Smooth muscle cell (in vitro differentiated cells): ENCODE data around the gene SLC2A14. TPM values are rescaled to one million over a fixed set of nuclear protein-coding genes. Genes with fewer than 3 reads are reported as not detected.

Source experiments
- DNase-seq: peaks from one replicate; lab custom pipeline; 2025; ENCODE audit not compliant: unreplicated experiment; lab: John Stamatoyannopoulos, UW
- H2AFZ ChIP-seq: fragments of 200-600 bp; sonication (generic); 2 replicates; pipeline ENCODE4 v1.6.0; 2016; ENCODE audit warnings: antibody characterized with exemption, low read depth, mild to moderate bottlenecking
- H3F3A ChIP-seq: fragments of 200-600 bp; sonication (generic); 2 replicates; pipeline ENCODE4 v1.6.0; 2017; ENCODE audit warnings: antibody characterized with exemption, low read depth
- H3K27ac ChIP-seq: fragments of 200-600 bp; sonication (generic); 2 replicates; pipeline ENCODE4 v1.5.1; 2016; ENCODE audit warnings: low read depth, mild to moderate bottlenecking
- H3K27me3 ChIP-seq: fragments of 200-600 bp; sonication (generic); 2 replicates; pipeline ENCODE4 v1.6.1; 2016; ENCODE audit warnings: low read depth, mild to moderate bottlenecking
- H3K36me3 ChIP-seq: fragments of 200-600 bp; sonication (generic); 2 replicates; pipeline ENCODE4 v1.5.1; 2016; ENCODE audit warnings: low read depth
- H3K4me1 ChIP-seq: fragments of 200-600 bp; sonication (generic); 2 replicates; pipeline ENCODE4 v1.5.1; 2016; ENCODE audit warnings: low read depth
- H3K4me2 ChIP-seq: fragments of 200-600 bp; sonication (generic); 2 replicates; pipeline ENCODE4 v1.6.0; 2016; ENCODE audit warnings: mild to moderate bottlenecking
- H3K4me3 ChIP-seq: fragments of 200-600 bp; sonication (generic); 2 replicates; pipeline ENCODE4 v1.5.1; 2016; ENCODE audit warnings: mild to moderate bottlenecking
- H3K79me2 ChIP-seq: fragments of 200-600 bp; sonication (generic); 2 replicates; pipeline ENCODE4 v1.6.0; 2016; ENCODE audit warnings: low read depth, mild to moderate bottlenecking
- H3K9ac ChIP-seq: fragments of 200-600 bp; sonication (generic); 2 replicates; pipeline ENCODE4 v1.6.0; 2016; ENCODE audit warnings: low read depth
- H3K9me3 ChIP-seq: fragments of 200-600 bp; sonication (generic); replicated peaks from 2 replicates; pipeline ENCODE4 v1.5.1; 2016; ENCODE audit warnings: low read depth
- H4K20me1 ChIP-seq: fragments of 200-600 bp; sonication (generic); 2 replicates; pipeline ENCODE4 v1.6.0; 2016; ENCODE audit warnings: low read depth
- WGBS: methylation state at CpG from one replicate; pipeline ENCODE4 v1.1.7; 2016; ENCODE audit warnings: low lambda C conversion rate; 5-methylcytosine and 5-hydroxymethylcytosine counted together
- polyA plus RNA-seq: library from polyadenylated mRNA; unstranded; fragments of >200 nt; fragmentation: Nextera tagmentation; extraction: Ambion mirVana; gene quantifications from 2 replicates; pipeline ENCODE4 v1.2.1, GENCODE V29; 2016
- small RNA-seq: library from RNA; depleted of rRNA; stranded (forward); fragments of <200 nt; gene quantifications from one replicate; pipeline ENCODE3, GENCODE V24; 2014
- total RNA-seq: library from RNA; depleted of rRNA; stranded (reverse); fragments of >200 nt; gene quantifications from 2 replicates; pipeline ENCODE4 v1.2.3, GENCODE V29; 2014
- TF ChIP-seq, protein P1 (sequence below): fragments of 200-600 bp; sonication (generic); IDR thresholded peaks from 2 replicates; pipeline ENCODE4 v1.5.1; 2017; ENCODE audit warnings: borderline replicate concordance, mild to moderate bottlenecking, antibody characterized with exemption; ENCODE audit not compliant: insufficient read depth, poor library complexity, severe bottlenecking

SLC2A14 gene
- total and polyA plus RNA-seq, 2 experiments from 2014 or later = 2.8 to 8.1 TPM

DNA sequence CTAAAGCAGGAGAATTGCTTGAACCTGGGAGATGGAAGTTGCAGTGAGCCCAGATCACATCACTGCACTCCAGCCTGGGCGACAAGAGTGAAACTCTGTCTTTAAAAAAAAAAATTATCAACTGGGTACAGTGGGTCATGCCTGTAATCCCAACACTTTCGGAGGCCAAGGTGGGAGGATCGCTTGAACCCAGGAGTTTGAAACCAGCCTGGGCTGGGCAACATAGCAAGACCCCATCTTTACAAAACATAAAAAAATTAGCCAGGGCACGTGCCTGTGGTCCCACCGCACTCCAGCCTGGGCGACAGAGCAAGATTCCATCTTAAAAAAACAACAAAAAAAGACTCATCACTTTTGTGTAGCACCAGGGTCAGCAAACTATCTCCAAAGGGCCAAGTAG, 90.7 kb downstream of the SLC2A14 start:
- H3K27me3 ChIP-seq = peaks cover 2% of the 10 kb centered on the region
- no peak overlapping the region for H3K4me3 ChIP-seq
- H3F3A ChIP-seq = no peaks in the 10 kb centered on the region
- DNase-seq = no peak
- H3K4me2 ChIP-seq = no peak overlapping the region
- H3K9ac ChIP-seq = no peak overlapping the region
- H3K79me2 ChIP-seq = no peaks in the 10 kb centered on the region
- no peak overlapping the region for H3K27ac ChIP-seq
- H4K20me1 ChIP-seq = no peaks in the 10 kb centered on the region
- 97% methylated on average over 6 of the region's 6 CpGs for WGBS
- TF ChIP-seq, protein P1, sequence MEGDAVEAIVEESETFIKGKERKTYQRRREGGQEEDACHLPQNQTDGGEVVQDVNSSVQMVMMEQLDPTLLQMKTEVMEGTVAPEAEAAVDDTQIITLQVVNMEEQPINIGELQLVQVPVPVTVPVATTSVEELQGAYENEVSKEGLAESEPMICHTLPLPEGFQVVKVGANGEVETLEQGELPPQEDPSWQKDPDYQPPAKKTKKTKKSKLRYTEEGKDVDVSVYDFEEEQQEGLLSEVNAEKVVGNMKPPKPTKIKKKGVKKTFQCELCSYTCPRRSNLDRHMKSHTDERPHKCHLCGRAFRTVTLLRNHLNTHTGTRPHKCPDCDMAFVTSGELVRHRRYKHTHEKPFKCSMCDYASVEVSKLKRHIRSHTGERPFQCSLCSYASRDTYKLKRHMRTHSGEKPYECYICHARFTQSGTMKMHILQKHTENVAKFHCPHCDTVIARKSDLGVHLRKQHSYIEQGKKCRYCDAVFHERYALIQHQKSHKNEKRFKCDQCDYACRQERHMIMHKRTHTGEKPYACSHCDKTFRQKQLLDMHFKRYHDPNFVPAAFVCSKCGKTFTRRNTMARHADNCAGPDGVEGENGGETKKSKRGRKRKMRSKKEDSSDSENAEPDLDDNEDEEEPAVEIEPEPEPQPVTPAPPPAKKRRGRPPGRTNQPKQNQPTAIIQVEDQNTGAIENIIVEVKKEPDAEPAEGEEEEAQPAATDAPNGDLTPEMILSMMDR = no peak
- H3K9me3 ChIP-seq = no peaks in the 10 kb centered on the region
- no peak overlapping the region for H2AFZ ChIP-seq
- no peaks in the 10 kb centered on the region for H3K36me3 ChIP-seq
- no peaks in the 10 kb centered on the region for H3K4me1 ChIP-seq

DNA sequence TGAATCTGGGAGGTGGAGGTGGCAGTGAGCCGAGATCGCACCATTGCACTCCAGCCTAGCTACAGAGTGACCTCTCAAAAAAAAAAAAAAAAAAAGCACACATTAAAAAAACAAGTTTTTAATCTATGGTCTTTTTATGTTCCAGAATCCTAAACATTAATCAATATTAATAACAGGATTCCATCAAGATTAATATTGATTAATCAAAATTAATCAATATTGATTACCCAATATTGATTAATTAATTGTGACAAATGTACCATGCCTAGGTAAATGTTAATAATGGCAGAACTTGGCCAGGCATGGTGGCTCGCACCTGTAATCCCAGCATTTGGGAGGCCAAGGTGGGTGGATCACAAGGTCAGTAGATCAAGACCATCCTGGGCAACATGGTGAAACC, 91.4 kb downstream of the SLC2A14 start:
- no peaks in the 10 kb centered on the region for H3F3A ChIP-seq
- no peak overlapping the region for H3K4me2 ChIP-seq
- H3K4me1 ChIP-seq = no peaks in the 10 kb centered on the region
- no peak overlapping the region for H2AFZ ChIP-seq
- no peak overlapping the region for H3K9ac ChIP-seq
- no peak for DNase-seq
- H3K36me3 ChIP-seq = no peaks in the 10 kb centered on the region
- no peaks in the 10 kb centered on the region for H3K27me3 ChIP-seq
- H4K20me1 ChIP-seq = no peaks in the 10 kb centered on the region
- no peak overlapping the region for H3K4me3 ChIP-seq
- H3K27ac ChIP-seq = no peak overlapping the region
- no peaks in the 10 kb centered on the region for H3K9me3 ChIP-seq
- H3K79me2 ChIP-seq = no peaks in the 10 kb centered on the region
- WGBS = 95% methylated on average over 3 of the region's 3 CpGs
- TF ChIP-seq, protein P1 = no peak

DNA sequence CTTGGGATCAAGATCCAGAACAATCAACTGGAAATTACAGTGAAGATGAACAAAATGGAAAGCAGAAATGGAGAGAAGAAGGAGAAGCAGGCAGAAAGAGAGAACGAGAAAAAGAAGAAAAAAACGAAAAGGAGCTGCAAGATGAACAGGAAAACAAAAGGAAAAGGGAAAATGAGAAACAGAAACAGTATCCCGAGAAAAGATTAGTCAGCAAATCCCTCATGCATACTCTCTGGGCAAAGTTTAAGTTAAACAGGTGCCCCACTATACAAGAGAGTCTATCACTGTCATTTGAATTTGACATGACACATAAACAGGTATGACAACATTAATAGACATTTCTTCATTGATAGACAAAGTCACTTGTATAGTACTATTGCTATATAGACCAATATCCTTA, 102.7 kb downstream of the SLC2A14 start:
- no peak overlapping the region for H3K4me2 ChIP-seq
- H2AFZ ChIP-seq = no peak overlapping the region
- H3K4me3 ChIP-seq = no peak overlapping the region
- no peak for DNase-seq
- no peaks in the 10 kb centered on the region for H3K4me1 ChIP-seq
- H4K20me1 ChIP-seq = no peaks in the 10 kb centered on the region
- no peaks in the 10 kb centered on the region for H3K27me3 ChIP-seq
- 79% methylated on average over 3 of the region's 3 CpGs for WGBS
- no peaks in the 10 kb centered on the region for H3K9me3 ChIP-seq
- TF ChIP-seq, protein P1 = no peak
- no peak overlapping the region for H3K27ac ChIP-seq
- no peaks in the 10 kb centered on the region for H3K36me3 ChIP-seq
- H3K79me2 ChIP-seq = no peaks in the 10 kb centered on the region
- no peak overlapping the region for H3K9ac ChIP-seq
- H3F3A ChIP-seq = no peaks in the 10 kb centered on the region

Small RNAs within 50 kb of the gene (small RNA-seq; reads per million reads assigned to genes)
- not detected for gene RF00019

Other genes with a start within 250 kb of the SLC2A14 start
- not detected in 2 replicates for gene APOBEC1, start 207.0 kb downstream of the SLC2A14 start, total RNA-seq
- gene APOBEC1, start 207.0 kb downstream of the SLC2A14 start, polyA plus RNA-seq = not detected in 2 replicates
- gene GDF3, start 177.1 kb downstream of the SLC2A14 start, total RNA-seq = not detected in 2 replicates
- gene GDF3, start 177.1 kb downstream of the SLC2A14 start, polyA plus RNA-seq = not detected in 2 replicates
- gene DPPA3, start 161.5 kb downstream of the SLC2A14 start, total RNA-seq = not detected in 2 replicates
- gene DPPA3, start 161.5 kb downstream of the SLC2A14 start, polyA plus RNA-seq = not detected in 2 replicates
- not detected in 2 replicates for gene CLEC4C, start 125.5 kb downstream of the SLC2A14 start, total RNA-seq
- not detected in 2 replicates for gene CLEC4C, start 125.5 kb downstream of the SLC2A14 start, polyA plus RNA-seq
- gene NANOGNB, start 107.7 kb downstream of the SLC2A14 start, total RNA-seq = not detected in 2 replicates
- gene NANOGNB, start 107.7 kb downstream of the SLC2A14 start, polyA plus RNA-seq = not detected in 2 replicates
- gene NANOG, start 83.5 kb downstream of the SLC2A14 start, total RNA-seq = not detected in 2 replicates
- gene NANOG, start 83.5 kb downstream of the SLC2A14 start, polyA plus RNA-seq = not detected in 2 replicates
- gene SLC2A3, start 63.3 kb upstream of the SLC2A14 start, total RNA-seq = 938 and 998 TPM in 2 replicates
- gene SLC2A3, start 63.3 kb upstream of the SLC2A14 start, polyA plus RNA-seq = 211 and 466 TPM in 2 replicates
- gene FOXJ2, start 159.8 kb upstream of the SLC2A14 start, total RNA-seq = 13.2 and 19.0 TPM in 2 replicates
- 16.3 and 21.5 TPM in 2 replicates for gene FOXJ2, start 159.8 kb upstream of the SLC2A14 start, polyA plus RNA-seq
- 2.1 and 3.0 TPM in 2 replicates for gene C3AR1, start 193.4 kb upstream of the SLC2A14 start, total RNA-seq
- gene C3AR1, start 193.4 kb upstream of the SLC2A14 start, polyA plus RNA-seq = 2.6 and 3.2 TPM in 2 replicates
- gene NECAP1, start 209.4 kb upstream of the SLC2A14 start, total RNA-seq = 49.3 and 54.9 TPM in 2 replicates
- 31.7 and 31.9 TPM in 2 replicates for gene NECAP1, start 209.4 kb upstream of the SLC2A14 start, polyA plus RNA-seq